MCF 10A (cell line): ENCODE results near the gene SETBP1. TPM values are rescaled to one million over a fixed set of nuclear protein-coding genes. Genes with fewer than 3 reads are reported as not detected.

Experiments used
- BruUV-seq: library from RNA; stranded (reverse); fragments of 400-500 nt; replicated peaks from 2 replicates; lab custom pipeline; 2021; lab: Mats Ljungman, UMichigan
- CTCF ChIA-PET: fragments of 300-600 bp; sonication (Branson Sonifier 250); formaldehyde crosslinking; extraction: SDS; loops from one replicate; lab custom pipeline; 2021; ENCODE audit warnings: antibody characterized with exemption, inconsistent platforms; lab: Yijun Ruan, JAX
- POLR2A ChIA-PET: fragments of 300-600, 350-650 bp; sonication (Branson Sonifier 250); formaldehyde crosslinking; extraction: SDS; loops from one replicate; lab custom pipeline; 2020; ENCODE audit warnings: antibody characterized with exemption, inconsistent platforms; lab: Yijun Ruan, JAX
- DNase-seq: peaks from one replicate; pipeline ENCODE4 v3.0.0-alpha.2; 2018; ENCODE audit not compliant: unreplicated experiment
- H3K27ac Mint-ChIP-seq: one replicate; pipeline ENCODE4 v1.8.0; 2022; ENCODE audit warnings: mild to moderate bottlenecking, low read depth, mixed read lengths; ENCODE audit not compliant: unreplicated experiment
- H3K27me3 Mint-ChIP-seq: one replicate; pipeline ENCODE4 v1.8.0; 2022; ENCODE audit warnings: mixed read lengths; ENCODE audit not compliant: insufficient read depth, unreplicated experiment
- H3K36me3 Mint-ChIP-seq: one replicate; pipeline ENCODE4 v1.8.0; 2022; ENCODE audit warnings: mild to moderate bottlenecking, moderate library complexity, mixed read lengths; ENCODE audit not compliant: insufficient read depth, unreplicated experiment
- H3K4me1 Mint-ChIP-seq: one replicate; pipeline ENCODE4 v1.8.0; 2022; ENCODE audit warnings: mixed read lengths; ENCODE audit not compliant: insufficient read depth, unreplicated experiment
- H3K4me3 Mint-ChIP-seq: one replicate; pipeline ENCODE4 v1.8.0; 2022; ENCODE audit warnings: mild to moderate bottlenecking, moderate library complexity, mixed read lengths; ENCODE audit not compliant: unreplicated experiment
- H3K9me3 Mint-ChIP-seq: one replicate; pipeline ENCODE4 v1.8.0; 2022; ENCODE audit warnings: mixed read lengths; ENCODE audit not compliant: unreplicated experiment
- CTCF ChIP-seq: fragments of 200-600 bp; IDR thresholded peaks from one replicate; pipeline ENCODE4 v1.8.0; 2022; ENCODE audit warnings: antibody characterized with exemption, mild to moderate bottlenecking; ENCODE audit not compliant: unreplicated experiment
- intact Hi-C: fragments of 100-400 bp; cut with micrococcal nuclease; formaldehyde crosslinking; loops from 2 replicates; pipeline ENCODE4 v1.14.1; 2022
- total RNA-seq: library from RNA; stranded (reverse); gene quantifications from 2 replicates; pipeline ENCODE4 v1.2.3, GENCODE V29; 2022

SETBP1 gene
- total RNA-seq, 1 experiment from 2014 or later = 4.8 TPM

GRCh38 chr18:44750774-44751173 is 70.1 kb downstream of the SETBP1 start:
- no peak for DNase-seq
- no peaks in the 10 kb centered on the region for H3K27me3 Mint-ChIP-seq
- no peak for TF ChIP-seq CTCF
- no peak overlapping the region for H3K27ac Mint-ChIP-seq
- ChIA-PET POLR2A (no interaction called here), CTCF (no interaction called here)
- no TSS peak for BruUV-seq
- no peak overlapping the region for H3K4me3 Mint-ChIP-seq
- H3K4me1 Mint-ChIP-seq = no peaks in the 10 kb centered on the region
- H3K9me3 Mint-ChIP-seq = peaks cover 6% of the 10 kb centered on the region
- intact Hi-C loops = no loop called here
- H3K36me3 Mint-ChIP-seq = no peaks in the 10 kb centered on the region

- H3K27me3 Mint-ChIP-seq = no peaks in the 10 kb centered on the region
- H3K4me3 Mint-ChIP-seq = no peak overlapping the region
- intact Hi-C loops = no loop called here
- H3K27ac Mint-ChIP-seq = no peak overlapping the region
- ChIA-PET CTCF (interaction anchor here (0.7 kb wide), 1 partner anchor 1147 kb away, joined by 3 read pairs; no protein-coding TSS in a partner anchor), POLR2A (interaction anchor here (0.7 kb wide), 1 partner anchor 52 kb away, joined by 7 read pairs; no protein-coding TSS in a partner anchor)
- no TSS peak for BruUV-seq
- DNase-seq = no peak
- H3K4me1 Mint-ChIP-seq = no peaks in the 10 kb centered on the region
- peaks cover 6% of the 10 kb centered on the region for H3K9me3 Mint-ChIP-seq
- no peak for TF ChIP-seq CTCF
- no peaks in the 10 kb centered on the region for H3K36me3 Mint-ChIP-seq
Measured at GRCh38 chr18:44754567-44754966, 73.9 kb downstream of the SETBP1 start.

- intact Hi-C loops = no loop called here
- Mint-ChIP-seq H3K27me3 (no peaks in the 10 kb centered on the region), H3K4me3 (no peak overlapping the region), H3K27ac (no peak overlapping the region), H3K9me3 (peaks cover 2% of the 10 kb centered on the region), H3K4me1 (no peaks in the 10 kb centered on the region), H3K36me3 (no peaks in the 10 kb centered on the region)
- no TSS peak for BruUV-seq
- no peak for TF ChIP-seq CTCF
- DNase-seq = no peak
- ChIA-PET POLR2A (no interaction called here), CTCF (interaction anchor here (0.7 to 0.8 kb wide), 2 partner anchors 28 to 303 kb away, joined by 3 to 4 read pairs; no protein-coding TSS in a partner anchor)
Measured at GRCh38 chr18:44758861-44759631, 78.4 kb downstream of the SETBP1 start.

GRCh38 chr18:44759925-44760342 is 79.2 kb downstream of the SETBP1 start:
- no TSS peak for BruUV-seq
- no peaks in the 10 kb centered on the region for H3K27me3 Mint-ChIP-seq
- TF ChIP-seq CTCF = no peak
- H3K27ac Mint-ChIP-seq = no peak overlapping the region
- H3K9me3 Mint-ChIP-seq = peaks cover 8% of the 10 kb centered on the region
- no peak overlapping the region for H3K4me3 Mint-ChIP-seq
- POLR2A ChIA-PET = no interaction called here
- CTCF ChIA-PET = interaction anchor here (0.7 to 1.3 kb wide), 2 partner anchors 21 to 27 kb away, joined by 3 read pairs; no protein-coding TSS in a partner anchor
- intact Hi-C loops = no loop called here
- H3K4me1 Mint-ChIP-seq = no peaks in the 10 kb centered on the region
- no peak for DNase-seq
- H3K36me3 Mint-ChIP-seq = no peaks in the 10 kb centered on the region
